SH-SY5Y (cell line): ENCODE measurements around the gene SLC17A8.

ENCODE experiments used
- GATA2 ChIP-seq: IDR thresholded peaks from 2 replicates; pipeline ENCODE4 v1.6.1; 2011; ENCODE audit warnings: mild to moderate bottlenecking, low read depth, low read length
- GATA3 ChIP-seq: IDR thresholded peaks from 2 replicates; pipeline ENCODE4 v1.6.1; 2011; ENCODE audit warnings: low read depth, mild to moderate bottlenecking, low read length, moderate library complexity

SLC17A8 gene

GRCh38 chr12:100437038-100437841 is 80.4 kb downstream of the SLC17A8 start:
- TF ChIP-seq GATA2 (no peak), GATA3 (no peak)

GRCh38 chr12:100439797-100440196 is 82.9 kb downstream of the SLC17A8 start:
- no peak for TF ChIP-seq GATA2
- TF ChIP-seq GATA3, result no peak

GRCh38 chr12:100442403-100442802 is 85.5 kb downstream of the SLC17A8 start:
- TF ChIP-seq GATA2, result no peak
- TF ChIP-seq GATA3, result no peak

GRCh38 chr12:100443434-100443833 is 86.6 kb downstream of the SLC17A8 start:
- TF ChIP-seq GATA3 (no peak), GATA2 (no peak)

- TF ChIP-seq GATA3 (no peak), GATA2 (no peak)
Measured at GRCh38 chr12:100445081-100445481, 88.2 kb downstream of the SLC17A8 start.

- TF ChIP-seq GATA2, result no peak
- no peak for TF ChIP-seq GATA3
Measured at GRCh38 chr12:100447381-100447780, 90.5 kb downstream of the SLC17A8 start.

GRCh38 chr12:100448656-100449055 is 91.8 kb downstream of the SLC17A8 start:
- no peak for TF ChIP-seq GATA3
- TF ChIP-seq GATA2, result no peak

- TF ChIP-seq GATA3, result no peak
- no peak for TF ChIP-seq GATA2
Measured at GRCh38 chr12:100450735-100451134, 93.9 kb downstream of the SLC17A8 start.

- no peak for TF ChIP-seq GATA3
- TF ChIP-seq GATA2, result no peak
Measured at GRCh38 chr12:100453951-100454350, 97.1 kb downstream of the SLC17A8 start.

GRCh38 chr12:100455896-100456295 is 99.0 kb downstream of the SLC17A8 start:
- TF ChIP-seq GATA3 (no peak), GATA2 (no peak)

- TF ChIP-seq GATA2 (no peak), GATA3 (no peak)
Measured at GRCh38 chr12:100458191-100458590, 101.3 kb downstream of the SLC17A8 start.

GRCh38 chr12:100460702-100461101 is 103.8 kb downstream of the SLC17A8 start:
- TF ChIP-seq GATA3, result no peak
- TF ChIP-seq GATA2, result no peak

GRCh38 chr12:100461330-100461973 is 104.6 kb downstream of the SLC17A8 start:
- TF ChIP-seq GATA2 (no peak), GATA3 (no peak)

- no peak for TF ChIP-seq GATA3
- no peak for TF ChIP-seq GATA2
Measured at GRCh38 chr12:100463661-100464060, 106.8 kb downstream of the SLC17A8 start.

- no peak for TF ChIP-seq GATA3
- no peak for TF ChIP-seq GATA2
Measured at GRCh38 chr12:100464529-100464928, 107.7 kb downstream of the SLC17A8 start.
